Neural crest cell (in vitro differentiated cells): Measurements from ENCODE around the gene AGA. TPM values are rescaled to one million over a fixed set of nuclear protein-coding genes. Genes with fewer than 3 reads are reported as not detected.

Source experiments
- DNase-seq: peaks from one replicate; pipeline ENCODE4 v3.0.0; 2021; ENCODE audit warnings: low read depth, mixed read lengths, low spot score
- H3K27ac Mint-ChIP-seq: one replicate; pipeline ENCODE4 v1.8.0; 2021; ENCODE audit warnings: mild to moderate bottlenecking, mixed read lengths; ENCODE audit not compliant: unreplicated experiment
- H3K27me3 Mint-ChIP-seq: 2 replicates; pipeline ENCODE4 v1.8.0; 2021; ENCODE audit warnings: low read depth, mild to moderate bottlenecking, mixed read lengths
- H3K36me3 Mint-ChIP-seq: 2 replicates; pipeline ENCODE4 v1.8.0; 2021; ENCODE audit warnings: low read depth, mild to moderate bottlenecking, mixed read lengths
- H3K4me1 Mint-ChIP-seq: 2 replicates; pipeline ENCODE4 v1.8.0; 2021; ENCODE audit warnings: mixed read lengths
- H3K4me3 Mint-ChIP-seq: one replicate; pipeline ENCODE4 v1.8.0; 2021; ENCODE audit warnings: mild to moderate bottlenecking, mixed read lengths
- H3K9me3 Mint-ChIP-seq: 2 replicates; pipeline ENCODE4 v1.8.0; 2021; ENCODE audit warnings: mixed read lengths
- CTCF ChIP-seq: fragments of 200-600 bp; sonication (generic); conservative IDR thresholded peaks from 2 replicates; pipeline ENCODE4 v1.5.0; 2021; ENCODE audit warnings: antibody characterized with exemption, mild to moderate bottlenecking
- total RNA-seq: library from RNA; stranded (reverse); gene quantifications from 2 replicates; pipeline ENCODE4 v1.2.1, GENCODE V29; 2021

The AGA gene
- total RNA-seq, 1 donor from 2014 or later, result 12.3 TPM

DNA sequence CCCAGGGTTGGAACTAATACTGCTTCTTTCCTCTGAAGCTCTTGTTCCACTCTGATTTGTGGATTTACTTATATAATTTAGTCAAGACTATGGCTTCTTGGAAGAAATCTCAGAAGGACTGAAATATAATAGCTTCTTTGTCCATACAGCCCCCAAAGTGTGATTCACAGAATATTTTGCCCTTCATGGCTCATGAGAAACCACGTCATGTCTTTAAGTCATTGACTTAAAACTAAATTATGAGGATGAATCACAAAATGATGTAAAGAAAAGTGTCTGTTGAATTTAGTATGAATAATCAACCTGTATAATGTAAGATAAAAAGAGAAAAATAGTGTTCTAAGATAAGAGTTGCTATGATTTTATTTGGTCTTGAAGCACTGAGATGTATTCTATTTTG, 43.3 kb upstream of the AGA start:
- no peak overlapping the region for H3K27ac Mint-ChIP-seq
- no peak for TF ChIP-seq CTCF

DNA sequence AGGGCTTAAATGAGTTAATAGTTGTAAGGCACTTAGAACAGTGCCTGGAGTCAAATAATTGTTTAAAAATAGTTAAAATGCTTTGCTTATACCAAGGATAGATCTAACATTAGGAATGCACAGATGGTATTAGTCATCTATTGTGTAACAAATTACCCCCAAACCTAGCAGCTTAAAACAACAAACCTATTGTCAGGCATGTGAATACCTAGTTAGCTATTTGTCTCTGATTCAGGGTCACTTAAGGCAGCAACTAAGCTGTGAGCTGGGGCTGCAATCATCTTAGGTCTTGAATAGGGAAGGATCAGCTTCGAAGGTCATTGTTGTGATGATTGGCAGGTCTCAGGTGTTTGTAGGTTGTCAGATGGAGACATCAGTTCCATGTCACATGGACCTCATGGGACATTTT, 42.4 kb upstream of the AGA start:
- Mint-ChIP-seq H3K27ac (no peak overlapping the region), H3K9me3 (no peaks in the 10 kb centered on the region), H3K4me1 (peaks cover 9% of the 10 kb centered on the region), H3K4me3 (no peak overlapping the region), H3K27me3 (no peaks in the 10 kb centered on the region), H3K36me3 (no peaks in the 10 kb centered on the region)
- DNase-seq, result no peak
- no peak for TF ChIP-seq CTCF

More for the DNA sequence above, 43.3 kb upstream of the AGA start:
- no peak for DNase-seq
- Mint-ChIP-seq H3K36me3 (no peaks in the 10 kb centered on the region), H3K4me3 (no peak overlapping the region), H3K27me3 (no peaks in the 10 kb centered on the region), H3K4me1 (peaks cover 9% of the 10 kb centered on the region), H3K9me3 (no peaks in the 10 kb centered on the region)

GRCh38 chr4:177483760-177484159, 41.5 kb upstream of the AGA start:
- Mint-ChIP-seq H3K4me1 (peaks cover 9% of the 10 kb centered on the region), H3K36me3 (no peaks in the 10 kb centered on the region), H3K27ac (no peak overlapping the region), H3K9me3 (no peaks in the 10 kb centered on the region), H3K4me3 (no peak overlapping the region), H3K27me3 (no peaks in the 10 kb centered on the region)
- DNase-seq, result no peak
- TF ChIP-seq CTCF, result no peak

DNA sequence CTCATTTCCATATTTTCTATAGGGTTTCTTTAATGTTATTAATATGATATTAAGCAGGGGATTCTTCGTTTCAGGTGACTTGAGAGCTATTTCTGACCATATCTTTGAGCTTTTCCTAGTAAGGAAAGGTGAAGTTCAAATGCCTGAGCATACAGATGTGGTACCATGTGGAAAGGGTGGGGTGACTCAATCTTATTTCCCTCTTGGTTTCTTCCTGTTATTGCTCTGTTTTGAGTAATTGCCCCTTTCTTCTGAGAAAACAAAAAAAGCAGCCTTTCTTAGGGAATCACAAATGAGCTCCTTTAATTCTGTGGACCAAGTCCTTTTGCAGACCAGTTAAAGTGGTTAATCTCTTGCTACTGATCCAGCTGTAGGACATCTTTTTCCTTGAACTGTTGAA, 41.0 kb upstream of the AGA start:
- DNase-seq, result no peak
- no peak overlapping the region for H3K27ac Mint-ChIP-seq
- H3K27me3 Mint-ChIP-seq, result no peaks in the 10 kb centered on the region
- peaks cover 9% of the 10 kb centered on the region for H3K4me1 Mint-ChIP-seq
- no peak for TF ChIP-seq CTCF
- H3K9me3 Mint-ChIP-seq, result no peaks in the 10 kb centered on the region
- H3K36me3 Mint-ChIP-seq, result no peaks in the 10 kb centered on the region
- no peak overlapping the region for H3K4me3 Mint-ChIP-seq

DNA sequence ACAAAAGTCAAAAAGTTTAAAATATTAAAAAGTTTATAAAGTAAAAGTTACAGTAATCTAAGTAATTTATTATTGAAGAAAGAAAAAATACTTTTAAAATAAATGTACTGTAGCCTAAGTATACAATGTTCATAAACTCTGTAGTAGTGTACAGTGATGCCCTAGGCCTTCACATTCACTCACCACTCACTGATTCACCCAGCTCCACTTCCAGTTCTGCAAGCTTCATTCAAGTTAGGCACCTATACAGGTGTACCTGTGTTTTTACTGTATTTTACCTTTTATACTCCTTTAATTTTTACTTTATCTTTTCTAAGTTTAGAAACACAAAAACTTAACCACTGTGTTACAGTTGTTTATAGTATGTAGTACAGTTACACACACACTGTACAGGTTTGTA, 40.1 kb upstream of the AGA start:
- no peaks in the 10 kb centered on the region for H3K36me3 Mint-ChIP-seq
- no peak for TF ChIP-seq CTCF
- no peak overlapping the region for H3K4me3 Mint-ChIP-seq
- H3K27ac Mint-ChIP-seq, result no peak overlapping the region
- no peak for DNase-seq
- H3K4me1 Mint-ChIP-seq, result peaks cover 9% of the 10 kb centered on the region
- no peaks in the 10 kb centered on the region for H3K27me3 Mint-ChIP-seq
- no peaks in the 10 kb centered on the region for H3K9me3 Mint-ChIP-seq

GRCh38 chr4:177480795-177481194, 38.6 kb upstream of the AGA start:
- TF ChIP-seq CTCF, result no peak
- no peaks in the 10 kb centered on the region for H3K36me3 Mint-ChIP-seq
- no peak overlapping the region for H3K27ac Mint-ChIP-seq

More at GRCh38 chr4:177480795-177481194, 38.6 kb upstream of the AGA start:
- Mint-ChIP-seq H3K4me1 (peaks cover 9% of the 10 kb centered on the region), H3K9me3 (no peaks in the 10 kb centered on the region), H3K27me3 (no peaks in the 10 kb centered on the region), H3K4me3 (no peak overlapping the region)
- DNase-seq, result no peak
